Progenitor cell of endocrine pancreas (in vitro differentiated cells): ENCODE data around the gene MPC1. TPM values are rescaled to one million over a fixed set of nuclear protein-coding genes. Genes with fewer than 3 reads are reported as not detected.

ENCODE experiments used
- DNase-seq: peaks from one replicate; pipeline ENCODE4 v3.0.0; 2021; ENCODE audit warnings: low spot score; ENCODE audit not compliant: unreplicated experiment
- H3K27ac Mint-ChIP-seq: 2 replicates; pipeline ENCODE4 v1.8.0; 2021; ENCODE audit warnings: mild to moderate bottlenecking, moderate library complexity, mixed read lengths
- H3K27me3 Mint-ChIP-seq: 2 replicates; pipeline ENCODE4 v1.8.0; 2021; ENCODE audit warnings: mixed read lengths
- H3K36me3 Mint-ChIP-seq: 2 replicates; pipeline ENCODE4 v1.8.0; 2022; ENCODE audit warnings: mixed read lengths; ENCODE audit not compliant: insufficient read depth
- H3K4me1 Mint-ChIP-seq: 2 replicates; pipeline ENCODE4 v1.8.0; 2021; ENCODE audit warnings: low read depth, mixed read lengths
- H3K4me3 Mint-ChIP-seq: 2 replicates; pipeline ENCODE4 v1.8.0; 2021; ENCODE audit warnings: low read depth, mild to moderate bottlenecking, moderate library complexity, mixed read lengths
- H3K9me3 Mint-ChIP-seq: 2 replicates; pipeline ENCODE4 v1.8.0; 2021; ENCODE audit warnings: low read depth, mixed read lengths
- CTCF ChIP-seq: fragments of 200-600 bp; sonication (generic); IDR thresholded peaks from one replicate; pipeline ENCODE4 v1.5.0; 2021; ENCODE audit warnings: antibody characterized with exemption, mild to moderate bottlenecking; ENCODE audit not compliant: unreplicated experiment
- total RNA-seq: library from RNA; stranded (reverse); gene quantifications from 2 replicates; pipeline ENCODE4 v1.2.1, GENCODE V29; 2021

MPC1 gene
- total RNA-seq, 1 donor from 2014 or later: 20.3 TPM

- Mint-ChIP-seq H3K27me3 (peaks cover 7% of the 10 kb centered on the region), H3K4me3 (peak overlapping the region; percentile 97), H3K36me3 (peaks cover 1% of the 10 kb centered on the region), H3K4me1 (peaks cover 7% of the 10 kb centered on the region), H3K9me3 (no peaks in the 10 kb centered on the region), H3K27ac (peak overlapping the region; percentile 95)
- no peak for TF ChIP-seq CTCF
- no peak for DNase-seq
Measured at GRCh38 chr6:166341977-166342348, 40.8 kb downstream of the MPC1 start.

GRCh38 chr6:166341464-166341863 lies 41.3 kb downstream of the MPC1 start:
- peak overlapping the region; percentile 95 for H3K27ac Mint-ChIP-seq
- H3K4me1 Mint-ChIP-seq: peaks cover 7% of the 10 kb centered on the region

GRCh38 chr6:166338854-166339253 lies 43.9 kb downstream of the MPC1 start:
- DNase-seq: no peak
- Mint-ChIP-seq H3K4me1 (peaks cover 7% of the 10 kb centered on the region), H3K4me3 (no peak overlapping the region), H3K27me3 (no peaks in the 10 kb centered on the region), H3K27ac (no peak overlapping the region), H3K36me3 (peaks cover 5% of the 10 kb centered on the region), H3K9me3 (no peaks in the 10 kb centered on the region)
- TF ChIP-seq CTCF: no peak

More at GRCh38 chr6:166341464-166341863, 41.3 kb downstream of the MPC1 start:
- no peak for DNase-seq
- Mint-ChIP-seq H3K4me3 (peak overlapping the region; percentile 97), H3K36me3 (peaks cover 1% of the 10 kb centered on the region), H3K9me3 (no peaks in the 10 kb centered on the region), H3K27me3 (peaks cover 5% of the 10 kb centered on the region)
- TF ChIP-seq CTCF: no peak

- no peaks in the 10 kb centered on the region for H3K9me3 Mint-ChIP-seq
- H3K27ac Mint-ChIP-seq: no peak overlapping the region
- H3K36me3 Mint-ChIP-seq: peaks cover 5% of the 10 kb centered on the region
- H3K4me1 Mint-ChIP-seq: peaks cover 3% of the 10 kb centered on the region
- H3K27me3 Mint-ChIP-seq: no peaks in the 10 kb centered on the region
- H3K4me3 Mint-ChIP-seq: no peak overlapping the region
- no peak for DNase-seq
- no peak for TF ChIP-seq CTCF
Measured at GRCh38 chr6:166336847-166337246, 45.9 kb downstream of the MPC1 start.

- Mint-ChIP-seq H3K27me3 (no peaks in the 10 kb centered on the region), H3K27ac (no peak overlapping the region), H3K4me3 (no peak overlapping the region), H3K9me3 (no peaks in the 10 kb centered on the region), H3K36me3 (peaks cover 5% of the 10 kb centered on the region), H3K4me1 (no peaks in the 10 kb centered on the region)
- no peak for DNase-seq
- TF ChIP-seq CTCF: no peak
Measured at GRCh38 chr6:166335378-166336302, 47.1 kb downstream of the MPC1 start.
